GM19324 (cell line): ENCODE measurements around the gene CCDC122.

ENCODE experiments used
- ATAC-seq: cut with Tn5 transposase; IDR thresholded peaks from one replicate; pipeline ENCODE4 v1.9.1; 2021; ENCODE audit warnings: mild to moderate bottlenecking, moderate library complexity; ENCODE audit not compliant: unreplicated experiment, low FRiP score

Gene CCDC122

DNA sequence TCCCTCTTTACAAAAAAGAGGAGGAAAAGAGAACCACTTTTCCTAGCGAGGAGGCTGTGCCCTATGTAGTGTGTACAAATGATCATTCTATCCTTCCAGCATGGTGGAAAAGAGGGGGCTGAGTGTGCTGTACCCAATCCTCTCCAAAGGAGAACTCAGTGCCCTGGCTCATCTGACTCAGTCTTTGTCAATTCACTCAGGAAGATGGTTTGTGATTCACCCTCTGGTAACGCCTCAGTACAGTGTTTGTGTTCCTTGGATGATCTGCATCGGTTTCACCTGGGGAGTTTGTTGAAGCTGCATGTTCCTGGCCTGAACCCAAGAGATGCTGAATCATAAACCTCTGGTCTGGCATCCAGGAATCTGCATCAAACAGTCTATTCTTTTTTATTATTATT, 74.5 kb downstream of the CCDC122 start:
- ATAC-seq: no peak

DNA sequence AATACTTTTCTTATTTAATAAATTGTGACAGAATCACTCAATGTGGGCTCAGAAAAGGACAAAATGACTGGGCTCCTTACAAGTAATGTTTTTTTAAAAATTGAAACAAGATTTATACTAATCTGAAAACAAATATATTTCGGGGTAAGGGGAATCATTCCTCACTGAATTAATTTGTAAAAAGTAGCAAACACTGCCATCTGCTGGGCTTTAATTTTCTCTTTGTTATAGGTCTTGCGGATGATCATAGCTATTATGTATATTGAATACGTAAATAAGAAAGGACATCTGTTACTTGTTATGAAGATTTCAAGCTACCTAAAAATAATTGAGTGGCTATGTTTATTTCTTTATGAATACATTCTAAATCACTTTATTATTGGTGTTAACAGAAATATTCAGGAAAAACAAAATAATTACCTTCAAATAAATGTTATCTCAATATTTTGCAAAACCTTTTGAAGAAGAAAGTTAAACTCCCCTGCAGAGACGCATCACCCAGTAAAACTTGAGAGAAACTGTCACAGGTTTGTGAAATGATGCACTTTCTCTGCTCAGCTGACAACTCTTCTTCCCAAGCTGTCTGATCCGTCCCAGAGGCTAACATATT, 75.0 kb downstream of the CCDC122 start:
- ATAC-seq: no peak

DNA sequence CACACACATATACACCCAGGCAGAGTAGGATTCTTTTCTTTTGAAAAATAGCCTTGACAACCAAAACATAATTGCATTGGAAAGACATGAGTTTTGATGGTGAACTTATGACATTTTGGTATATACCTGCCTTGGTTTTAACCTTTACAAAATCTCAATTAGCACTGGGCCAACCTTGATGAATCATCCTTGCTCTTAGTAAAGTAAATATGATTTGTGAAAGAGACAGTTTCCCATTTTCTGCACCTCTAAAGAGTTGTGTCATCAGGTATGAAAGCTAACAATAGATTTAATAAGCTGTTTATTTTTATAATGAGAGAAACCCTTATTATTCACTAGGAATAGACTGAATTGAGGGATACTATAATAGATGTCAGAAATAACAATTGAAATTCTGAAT, 77.0 kb downstream of the CCDC122 start:
- ATAC-seq: no peak

- ATAC-seq: no peak
These were observed 78.7 kb downstream of the CCDC122 start for GRCh38 chr13:43800828-43801227.

GRCh38 chr13:43799191-43799590, 80.3 kb downstream of the CCDC122 start:
- ATAC-seq: no peak

DNA sequence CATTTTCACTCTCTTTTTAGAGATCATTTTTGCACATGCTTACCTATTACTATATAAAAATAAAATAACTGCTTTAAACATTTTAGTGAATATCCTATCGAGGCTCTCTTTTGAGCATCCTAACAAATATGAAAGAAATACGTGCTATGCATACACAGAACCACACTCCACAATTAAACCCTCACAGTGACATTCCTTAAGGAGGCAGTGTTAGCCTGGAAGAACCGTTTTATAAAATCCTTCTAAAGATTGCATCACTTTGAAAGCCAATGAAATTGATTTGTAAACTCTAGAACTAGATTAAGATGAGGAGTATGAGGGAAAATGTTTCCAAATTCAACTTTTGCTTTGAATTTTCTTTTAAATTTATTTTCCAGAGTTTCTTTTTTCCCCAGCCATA, 81.7 kb downstream of the CCDC122 start:
- no peak for ATAC-seq

DNA sequence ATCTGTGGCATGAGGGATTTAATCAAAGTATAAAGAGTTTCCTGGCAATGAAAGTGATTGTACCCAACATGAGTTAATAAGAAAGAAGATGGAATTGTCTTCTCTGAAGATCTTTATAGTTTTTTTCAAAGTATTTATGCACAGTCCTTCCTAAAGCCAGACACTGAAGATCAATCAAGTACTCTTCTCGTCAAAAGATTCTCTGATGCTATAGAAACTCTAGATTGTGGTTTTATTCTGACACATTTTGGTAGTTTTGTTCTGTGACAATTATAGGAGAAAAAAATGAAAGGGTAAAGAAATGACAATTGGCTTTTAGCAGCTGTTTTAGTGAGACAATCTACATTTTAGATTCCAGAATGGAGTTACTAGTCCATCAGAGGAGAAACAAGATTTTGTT, 82.4 kb downstream of the CCDC122 start:
- no peak for ATAC-seq

GRCh38 chr13:43794416-43794815, 85.1 kb downstream of the CCDC122 start:
- ATAC-seq: no peak

- no peak for ATAC-seq
These were observed 87.3 kb downstream of the CCDC122 start for GRCh38 chr13:43792076-43792881.

GRCh38 chr13:43787997-43788396, 91.5 kb downstream of the CCDC122 start:
- no peak for ATAC-seq

DNA sequence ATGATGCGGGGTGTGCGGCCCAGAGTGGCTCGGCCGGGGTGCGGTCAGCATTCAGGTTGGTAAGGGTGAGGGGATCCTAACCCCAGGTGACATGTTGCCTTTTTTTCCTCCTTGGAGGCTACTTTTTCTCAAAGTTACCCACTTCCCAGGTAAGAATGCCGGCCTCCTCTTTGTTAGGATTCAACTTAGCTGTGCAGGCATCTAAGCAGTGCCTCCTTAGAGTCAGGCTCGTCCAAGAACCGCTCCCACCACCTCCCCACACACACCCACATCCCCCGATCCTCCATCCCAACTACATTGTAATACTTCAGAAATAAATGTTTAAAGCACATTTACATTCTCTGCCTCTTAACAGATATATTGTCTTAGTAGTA, 92.0 kb downstream of the CCDC122 start:
- no peak for ATAC-seq

DNA sequence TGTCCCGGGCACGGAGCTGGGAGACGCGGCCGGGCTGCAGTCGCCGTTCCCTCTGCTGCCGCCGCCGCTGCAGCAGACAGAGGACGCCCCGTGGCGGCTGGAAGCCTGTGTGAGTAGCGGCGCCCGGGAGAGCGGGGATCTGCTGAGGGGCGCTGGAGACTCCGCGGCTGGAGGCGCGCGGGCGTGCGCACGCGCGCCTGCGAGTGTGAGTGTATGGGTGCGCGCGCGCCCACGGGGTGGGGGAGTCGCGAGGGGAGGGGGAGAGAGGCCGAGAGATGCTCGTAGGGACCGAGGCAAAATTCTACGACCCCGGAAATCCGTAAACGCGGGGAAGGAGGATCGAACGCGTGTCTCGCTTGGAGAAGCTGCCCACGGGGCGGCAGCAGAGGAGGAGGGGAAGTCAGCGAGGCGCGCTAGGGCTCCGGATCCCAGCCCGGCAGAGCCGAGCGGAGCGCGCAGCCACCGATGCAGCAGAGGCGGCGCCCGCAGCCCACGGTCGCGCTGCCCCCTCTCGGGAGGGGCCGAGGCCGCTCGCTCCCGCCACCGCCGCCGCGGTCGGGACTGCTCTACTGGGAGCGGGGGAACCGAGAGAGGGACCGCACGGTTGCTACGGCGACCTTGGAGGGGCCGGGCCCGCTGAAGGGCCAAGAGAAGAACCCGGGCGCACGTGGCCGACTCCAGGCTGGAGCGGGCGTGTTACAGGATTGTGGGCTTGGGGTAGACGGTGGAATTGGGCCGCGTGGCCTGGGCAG, 92.6 kb downstream of the CCDC122 start, which contains the start of gene ENOX1:
TSS of gene ENOX1 (minus strand) at position 207 of the 752 bp plus-strand sequence.
- ATAC-seq: no peak

DNA sequence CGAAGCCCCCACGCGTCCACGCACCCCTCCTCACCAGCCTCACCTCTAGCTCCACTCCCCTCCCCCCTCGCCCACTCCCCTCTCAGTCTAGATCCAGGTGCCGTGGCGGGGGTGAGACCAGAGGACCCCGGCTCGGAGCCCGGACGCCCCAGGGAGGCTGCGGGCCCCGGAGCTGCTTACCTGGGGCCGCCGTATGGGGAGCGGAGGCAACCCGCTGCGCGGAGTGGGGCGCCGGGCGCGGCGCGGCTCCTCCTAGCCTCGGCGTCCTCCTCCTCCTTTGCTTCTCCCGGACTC, 93.1 kb downstream of the CCDC122 start:
- no peak for ATAC-seq
